Activated naive CD8-positive, alpha-beta T cell treated with anti-CD3 and anti-CD28 coated beads for 36 hours (primary cell): Measurements from ENCODE around the gene PTPRM. TPM values are rescaled to one million over a fixed set of nuclear protein-coding genes. Genes with fewer than 3 reads are reported as not detected.

ENCODE experiments used
- DNase-seq: peaks from one replicate; pipeline ENCODE4 v3.0.0; 2021
- H3K27ac Mint-ChIP-seq: one replicate; pipeline ENCODE4 v1.8.0; 2022; ENCODE audit warnings: mild to moderate bottlenecking, moderate library complexity, mixed read lengths
- H3K27me3 Mint-ChIP-seq: one replicate; pipeline ENCODE4 v1.8.0; 2022; ENCODE audit warnings: mild to moderate bottlenecking, mixed read lengths
- H3K36me3 Mint-ChIP-seq: one replicate; pipeline ENCODE4 v1.8.0; 2021; ENCODE audit warnings: mild to moderate bottlenecking, mixed read lengths
- H3K4me1 Mint-ChIP-seq: one replicate; pipeline ENCODE4 v1.8.0; 2021; ENCODE audit warnings: mixed read lengths
- H3K4me3 Mint-ChIP-seq: one replicate; pipeline ENCODE4 v1.8.0; 2022; ENCODE audit warnings: mild to moderate bottlenecking, moderate library complexity, mixed read lengths
- H3K9me3 Mint-ChIP-seq: one replicate; pipeline ENCODE4 v1.8.0; 2022; ENCODE audit warnings: mixed read lengths
- total RNA-seq, 2 experiments: library from RNA; stranded (reverse); gene quantifications; one replicate each; pipeline ENCODE4 v1.2.3, GENCODE V29; 2021

Gene PTPRM
- total RNA-seq, 2 experiments from 2014 or later: 0.22 to 0.52 TPM

- no peak for DNase-seq
- Mint-ChIP-seq H3K9me3 (peaks cover 2% of the 10 kb centered on the region), H3K4me1 (no peaks in the 10 kb centered on the region), H3K36me3 (no peaks in the 10 kb centered on the region), H3K27me3 (no peaks in the 10 kb centered on the region), H3K4me3 (no peak overlapping the region), H3K27ac (no peak overlapping the region)
These were observed 602.6 kb downstream of the PTPRM start for GRCh38 chr18:8169722-8170121.

- H3K4me3 Mint-ChIP-seq: no peak overlapping the region
- H3K27ac Mint-ChIP-seq: no peak overlapping the region
- H3K27me3 Mint-ChIP-seq: no peaks in the 10 kb centered on the region
- H3K4me1 Mint-ChIP-seq: no peaks in the 10 kb centered on the region
- H3K36me3 Mint-ChIP-seq: no peaks in the 10 kb centered on the region
- H3K9me3 Mint-ChIP-seq: peaks cover 3% of the 10 kb centered on the region
- no peak for DNase-seq
These were observed 607.7 kb downstream of the PTPRM start for GRCh38 chr18:8174771-8175170.

GRCh38 chr18:8175501-8176061, 608.5 kb downstream of the PTPRM start:
- DNase-seq: no peak
- Mint-ChIP-seq H3K36me3 (no peaks in the 10 kb centered on the region), H3K4me1 (no peaks in the 10 kb centered on the region), H3K4me3 (no peak overlapping the region), H3K27ac (no peak overlapping the region), H3K27me3 (no peaks in the 10 kb centered on the region), H3K9me3 (peaks cover 6% of the 10 kb centered on the region)

- Mint-ChIP-seq H3K9me3 (peaks cover 6% of the 10 kb centered on the region), H3K27me3 (no peaks in the 10 kb centered on the region), H3K36me3 (no peaks in the 10 kb centered on the region), H3K4me1 (no peaks in the 10 kb centered on the region), H3K27ac (no peak overlapping the region), H3K4me3 (no peak overlapping the region)
- DNase-seq: no peak
These were observed 609.0 kb downstream of the PTPRM start for GRCh38 chr18:8176109-8176508.

GRCh38 chr18:8176554-8176953, 609.4 kb downstream of the PTPRM start:
- Mint-ChIP-seq H3K36me3 (no peaks in the 10 kb centered on the region), H3K27me3 (no peaks in the 10 kb centered on the region), H3K4me1 (no peaks in the 10 kb centered on the region), H3K4me3 (no peak overlapping the region), H3K27ac (no peak overlapping the region), H3K9me3 (peaks cover 6% of the 10 kb centered on the region)
- no peak for DNase-seq

GRCh38 chr18:8177330-8178016, 610.4 kb downstream of the PTPRM start:
- peaks cover 6% of the 10 kb centered on the region for H3K9me3 Mint-ChIP-seq
- H3K4me3 Mint-ChIP-seq: no peak overlapping the region
- no peak for DNase-seq
- H3K4me1 Mint-ChIP-seq: no peaks in the 10 kb centered on the region
- no peaks in the 10 kb centered on the region for H3K36me3 Mint-ChIP-seq
- H3K27me3 Mint-ChIP-seq: no peaks in the 10 kb centered on the region
- no peak overlapping the region for H3K27ac Mint-ChIP-seq

GRCh38 chr18:8186413-8186812, 619.3 kb downstream of the PTPRM start:
- Mint-ChIP-seq H3K4me3 (no peak overlapping the region), H3K27ac (no peak overlapping the region)

GRCh38 chr18:8188184-8188583, 621.1 kb downstream of the PTPRM start:
- Mint-ChIP-seq H3K4me3 (no peak overlapping the region), H3K36me3 (no peaks in the 10 kb centered on the region), H3K9me3 (no peaks in the 10 kb centered on the region), H3K4me1 (no peaks in the 10 kb centered on the region), H3K27ac (no peak overlapping the region), H3K27me3 (no peaks in the 10 kb centered on the region)
- no peak for DNase-seq

More at GRCh38 chr18:8186413-8186812, 619.3 kb downstream of the PTPRM start:
- no peaks in the 10 kb centered on the region for H3K4me1 Mint-ChIP-seq
- H3K36me3 Mint-ChIP-seq: no peaks in the 10 kb centered on the region
- no peak for DNase-seq
- H3K9me3 Mint-ChIP-seq: no peaks in the 10 kb centered on the region
- H3K27me3 Mint-ChIP-seq: no peaks in the 10 kb centered on the region

- H3K4me3 Mint-ChIP-seq: no peak overlapping the region
- H3K27ac Mint-ChIP-seq: no peak overlapping the region
- no peak for DNase-seq
- H3K9me3 Mint-ChIP-seq: no peaks in the 10 kb centered on the region
- no peaks in the 10 kb centered on the region for H3K36me3 Mint-ChIP-seq
- no peaks in the 10 kb centered on the region for H3K4me1 Mint-ChIP-seq
- H3K27me3 Mint-ChIP-seq: no peaks in the 10 kb centered on the region
These were observed 623.9 kb downstream of the PTPRM start for GRCh38 chr18:8190980-8191379.

- H3K9me3 Mint-ChIP-seq: no peaks in the 10 kb centered on the region
These were observed 627.3 kb downstream of the PTPRM start for GRCh38 chr18:8194431-8194830.

GRCh38 chr18:8196238-8196637, 629.1 kb downstream of the PTPRM start:
- H3K4me3 Mint-ChIP-seq: no peak overlapping the region
- no peaks in the 10 kb centered on the region for H3K9me3 Mint-ChIP-seq
- no peak overlapping the region for H3K27ac Mint-ChIP-seq
- DNase-seq: no peak
- no peaks in the 10 kb centered on the region for H3K27me3 Mint-ChIP-seq
- H3K4me1 Mint-ChIP-seq: no peaks in the 10 kb centered on the region
- no peaks in the 10 kb centered on the region for H3K36me3 Mint-ChIP-seq

More at GRCh38 chr18:8194431-8194830, 627.3 kb downstream of the PTPRM start:
- no peak for DNase-seq
- H3K27me3 Mint-ChIP-seq: no peaks in the 10 kb centered on the region
- H3K4me1 Mint-ChIP-seq: no peaks in the 10 kb centered on the region
- no peak overlapping the region for H3K27ac Mint-ChIP-seq
- H3K4me3 Mint-ChIP-seq: no peak overlapping the region
- H3K36me3 Mint-ChIP-seq: no peaks in the 10 kb centered on the region

GRCh38 chr18:8197499-8197898, 630.4 kb downstream of the PTPRM start:
- Mint-ChIP-seq H3K9me3 (no peaks in the 10 kb centered on the region), H3K27ac (no peak overlapping the region), H3K4me3 (no peak overlapping the region), H3K36me3 (no peaks in the 10 kb centered on the region), H3K4me1 (no peaks in the 10 kb centered on the region), H3K27me3 (no peaks in the 10 kb centered on the region)
- DNase-seq: no peak

GRCh38 chr18:8207996-8208395, 640.9 kb downstream of the PTPRM start:
- Mint-ChIP-seq H3K9me3 (peaks cover 3% of the 10 kb centered on the region), H3K27me3 (no peaks in the 10 kb centered on the region), H3K27ac (no peak overlapping the region), H3K4me3 (no peak overlapping the region), H3K36me3 (no peaks in the 10 kb centered on the region), H3K4me1 (no peaks in the 10 kb centered on the region)
- no peak for DNase-seq

- Mint-ChIP-seq H3K4me3 (no peak overlapping the region), H3K27me3 (no peaks in the 10 kb centered on the region), H3K36me3 (no peaks in the 10 kb centered on the region), H3K9me3 (peaks cover 1% of the 10 kb centered on the region), H3K27ac (no peak overlapping the region), H3K4me1 (no peaks in the 10 kb centered on the region)
- no peak for DNase-seq
These were observed 641.6 kb downstream of the PTPRM start for GRCh38 chr18:8208716-8209115.

- no peaks in the 10 kb centered on the region for H3K4me1 Mint-ChIP-seq
- H3K27ac Mint-ChIP-seq: no peak overlapping the region
- H3K9me3 Mint-ChIP-seq: peaks cover 1% of the 10 kb centered on the region
- no peak overlapping the region for H3K4me3 Mint-ChIP-seq
- DNase-seq: no peak
- H3K36me3 Mint-ChIP-seq: no peaks in the 10 kb centered on the region
- no peaks in the 10 kb centered on the region for H3K27me3 Mint-ChIP-seq
These were observed 646.0 kb downstream of the PTPRM start for GRCh38 chr18:8212896-8213780.
